Neuronal stem cell (in vitro differentiated cells): ENCODE results near the gene CYP27B1.
A peak's percentile ranks its signal among the peaks of the same experiment; 100 is the strongest.

Experiments used
- DNase-seq: peaks from one replicate; pipeline ENCODE4 v3.0.0-alpha.2; 2013; ENCODE audit warnings: low spot score
- H2AFZ ChIP-seq: one replicate; pipeline ENCODE4 v1.6.1; 2013; ENCODE audit warnings: mild to moderate bottlenecking, low read length, inconsistent platforms
- H2AK5ac ChIP-seq: 2 replicates; pipeline ENCODE4 v1.6.1; 2013; ENCODE audit warnings: low read depth, mild to moderate bottlenecking, inconsistent platforms, low read length, moderate library complexity, mixed read lengths
- H2BK120ac ChIP-seq: 2 replicates; pipeline ENCODE4 v1.6.1; 2013; ENCODE audit warnings: low read depth, mild to moderate bottlenecking, inconsistent platforms, low read length, moderate library complexity, mixed read lengths
- H2BK12ac ChIP-seq: one replicate; pipeline ENCODE4 v1.6.1; 2013; ENCODE audit warnings: low read length, inconsistent platforms
- H2BK15ac ChIP-seq: 2 replicates; pipeline ENCODE4 v1.6.1; 2013; ENCODE audit warnings: mild to moderate bottlenecking, low read length, inconsistent platforms, mixed read lengths
- H2BK5ac ChIP-seq: one replicate; pipeline ENCODE4 v1.6.1; 2013; ENCODE audit warnings: inconsistent platforms, mild to moderate bottlenecking, low read length, moderate library complexity
- H3K14ac ChIP-seq: one replicate; pipeline ENCODE4 v1.6.1; 2013; ENCODE audit warnings: low read length, inconsistent platforms
- H3K18ac ChIP-seq: 2 replicates; pipeline ENCODE4 v1.6.1; 2013; ENCODE audit warnings: low read length, inconsistent platforms
- H3K23ac ChIP-seq: 2 replicates; pipeline ENCODE4 v1.6.1; 2013; ENCODE audit warnings: low read depth, mild to moderate bottlenecking, mixed read lengths, low read length, inconsistent platforms; ENCODE audit not compliant: poor library complexity
- H3K27ac ChIP-seq: replicated peaks from 3 replicates; pipeline ENCODE4 v1.5.1; 2013; ENCODE audit warnings: low read length, inconsistent platforms
- H3K27me3 ChIP-seq, 3 experiments: 2 replicates each; pipeline ENCODE4 v1.6.1; 2013; ENCODE audit warnings: low read length in 3 of 3, mild to moderate bottlenecking in 2 of 3, inconsistent platforms in 1 of 3, low read depth in 1 of 3, mixed read lengths in 1 of 3, moderate library complexity in 1 of 3; ENCODE audit not compliant: control insufficient read depth in 3 of 3, insufficient read depth in 3 of 3
- H3K36me3 ChIP-seq, 2 donors: replicated peaks in 1 of 2; 2 replicates each; pipeline ENCODE4 v1.6.1; 2013; ENCODE audit warnings: low read length in 2 of 2; ENCODE audit not compliant: control insufficient read depth in 2 of 2, insufficient read depth in 2 of 2
- H3K4ac ChIP-seq: 2 replicates; pipeline ENCODE4 v1.6.1; 2013; ENCODE audit warnings: inconsistent platforms, mild to moderate bottlenecking, low read length, moderate library complexity
- H3K4me1 ChIP-seq, 2 donors: 1 replicate in 1 of 2; 2 replicates in 1 of 2; pipeline ENCODE4 v1.6.1; 2013; ENCODE audit warnings: low read length in 2 of 2, low read depth in 1 of 2; ENCODE audit not compliant: control insufficient read depth in 2 of 2, insufficient read depth in 1 of 2
- H3K4me2 ChIP-seq: one replicate; pipeline ENCODE4 v1.6.1; 2013; ENCODE audit warnings: mild to moderate bottlenecking, low read length, inconsistent platforms; ENCODE audit not compliant: insufficient read depth, poor library complexity, severe bottlenecking
- H3K4me3 ChIP-seq, 2 donors: 2 replicates each; pipeline ENCODE4 v1.5.1; 2013; ENCODE audit warnings: low read length in 2 of 2, mild to moderate bottlenecking in 2 of 2, inconsistent platforms in 1 of 2, moderate library complexity in 1 of 2
- H3K79me1 ChIP-seq: one replicate; pipeline ENCODE4 v1.6.1; 2013; ENCODE audit warnings: low read depth, mild to moderate bottlenecking, inconsistent platforms, low read length, moderate library complexity
- H3K9ac ChIP-seq: one replicate; pipeline ENCODE4 v1.6.1; 2013; ENCODE audit warnings: mild to moderate bottlenecking, low read depth, low read length, inconsistent platforms; ENCODE audit not compliant: poor library complexity
- H3K9me3 ChIP-seq, 2 donors: replicated peaks in 1 of 2; 2 replicates each; pipeline versions ENCODE3 to v1.6.1; 2013; ENCODE audit warnings: low read length in 2 of 2, mild to moderate bottlenecking in 2 of 2, inconsistent platforms in 1 of 2, low read depth in 1 of 2, mixed read lengths in 1 of 2, moderate library complexity in 1 of 2; ENCODE audit not compliant: control insufficient read depth in 2 of 2, insufficient read depth in 1 of 2
- H4K8ac ChIP-seq: one replicate; pipeline ENCODE4 v1.6.1; 2013; ENCODE audit warnings: low read depth, mild to moderate bottlenecking, inconsistent platforms, low read length, moderate library complexity
- H4K91ac ChIP-seq: one replicate; pipeline ENCODE4 v1.6.1; 2013; ENCODE audit warnings: low read length, low read depth, mild to moderate bottlenecking, inconsistent platforms; ENCODE audit not compliant: poor library complexity
- WGBS, 2 donors: extraction: QIAGEN DNeasy Blood & Tissue Kit; methylation state at CpG; one replicate each; pipeline ENCODE4 v1.1.7; 2013; ENCODE audit warnings: missing lambda C conversion rate in 2 of 2, mixed read lengths in 1 of 2; ENCODE audit not compliant: insufficient read length in 2 of 2, insufficient replicate concordance in 1 of 2; ENCODE audit errors: extremely low coverage in 2 of 2; 5-methylcytosine and 5-hydroxymethylcytosine counted together

CYP27B1 gene

GRCh38 chr12:57756406-57757341, 10.2 kb downstream of the CYP27B1 start:
- Histone ChIP-seq H2BK15ac (no peak overlapping the region), H3K4me2 (peak overlapping the region; percentile 12), H2BK5ac (no peak overlapping the region), H4K91ac (no peak overlapping the region), H2BK120ac (no peak overlapping the region), H3K36me3 (peaks cover 10 to 42% of the 10 kb centered on the region in 2 donors), H3K9me3 (no peaks in the 10 kb centered on the region), H3K14ac (no peak overlapping the region), H4K8ac (no peak overlapping the region), H2AK5ac (no peak overlapping the region), H2BK12ac (no peak overlapping the region), H3K23ac (no peak overlapping the region), H3K4me1 (peaks cover 20 to 29% of the 10 kb centered on the region in 2 donors), H3K27ac (no peak overlapping the region), H2AFZ (no peak overlapping the region), H3K9ac (no peak overlapping the region), H3K4ac (no peak overlapping the region), H3K79me1 (peaks cover 7% of the 10 kb centered on the region), H3K18ac (no peak overlapping the region), H3K27me3 (peaks cover 0 to 13% (median 3%) of the 10 kb centered on the region in 3 experiments), H3K4me3 (peak overlapping the region in 1 of 2 donors; percentile 58)
- WGBS, 2 donors = no CpG with 5 or more reads among the region's 22 CpGs
- no peak for DNase-seq

GRCh38 chr12:57755454-57756372, 11.2 kb downstream of the CYP27B1 start:
- Histone ChIP-seq H2AFZ (peak overlapping the region; percentile 59), H3K18ac (peak overlapping the region; percentile 84), H2BK15ac (no peak overlapping the region), H4K91ac (no peak overlapping the region), H3K4ac (no peak overlapping the region), H2AK5ac (peak overlapping the region; percentile 46), H3K4me1 (peaks cover 28 to 38% of the 10 kb centered on the region in 2 donors), H3K79me1 (peaks cover 13% of the 10 kb centered on the region), H3K9ac (peak overlapping the region; percentile 87), H2BK120ac (no peak overlapping the region), H3K4me3 (peak overlapping the region; percentile 58 to 89), H2BK5ac (no peak overlapping the region), H3K9me3 (no peaks in the 10 kb centered on the region), H3K36me3 (peaks cover 14 to 43% of the 10 kb centered on the region in 2 donors), H4K8ac (no peak overlapping the region), H3K27me3 (peaks cover 0 to 13% (median 3%) of the 10 kb centered on the region in 3 experiments), H3K27ac (no peak overlapping the region), H3K23ac (no peak overlapping the region), H3K4me2 (peak overlapping the region; percentile 97), H3K14ac (no peak overlapping the region), H2BK12ac (no peak overlapping the region)
- DNase-seq = no peak
- WGBS, 2 donors = no CpG with 5 or more reads among the region's 76 CpGs

- peaks cover 29 to 39% of the 10 kb centered on the region in 2 donors for H3K4me1 ChIP-seq
- no CpG with 5 or more reads among the region's 34 CpGs for WGBS, 2 donors
- no peaks in the 10 kb centered on the region for H3K9me3 ChIP-seq
- H2BK12ac ChIP-seq = no peak overlapping the region
- H3K27ac ChIP-seq = no peak overlapping the region
- H3K23ac ChIP-seq = no peak overlapping the region
- peak overlapping the region; percentile 83 for H3K18ac ChIP-seq
- H4K91ac ChIP-seq = no peak overlapping the region
- peaks cover 17 to 46% of the 10 kb centered on the region in 2 donors for H3K36me3 ChIP-seq
- peaks cover 13% of the 10 kb centered on the region for H3K79me1 ChIP-seq
- peak overlapping the region; percentile 61 for H2AFZ ChIP-seq
- H3K14ac ChIP-seq = no peak overlapping the region
- no peak overlapping the region for H2AK5ac ChIP-seq
- H2BK120ac ChIP-seq = no peak overlapping the region
- no peak overlapping the region for H4K8ac ChIP-seq
- no peak overlapping the region for H2BK5ac ChIP-seq
- no peak for DNase-seq
- H3K4me2 ChIP-seq = peak overlapping the region; percentile 97
- H3K27me3 ChIP-seq = peaks cover 0 to 13% (median 3%) of the 10 kb centered on the region in 3 experiments
- peak overlapping the region; percentile 58 to 89 for H3K4me3 ChIP-seq
- H2BK15ac ChIP-seq = no peak overlapping the region
- H3K9ac ChIP-seq = peak overlapping the region; percentile 87
- H3K4ac ChIP-seq = no peak overlapping the region
Observed at GRCh38 chr12:57755194-57755453, 11.8 kb downstream of the CYP27B1 start.
